Peyer's patch (tissue), 4 donors: ENCODE data around the gene IRF2BP2.

ENCODE experiments used
- POLR2A ChIP-seq, 2 donors: fragments of 450-650 bp; IDR thresholded peaks; one replicate each; pipeline ENCODE4 v1.5.1; 2017; ENCODE audit warnings: antibody characterized with exemption in 2 of 2, mild to moderate bottlenecking in 2 of 2, moderate library complexity in 2 of 2
- TF ChIP-seq, protein P1 (sequence below), 6 experiments: fragments of 450-650 bp in 4 of 6; fragments of 200-600 bp in 2 of 6; sonication (generic) in 1 of 6; IDR thresholded peaks; one replicate each; pipeline ENCODE4 v1.5.1; 2017 to 2019; ENCODE audit warnings: antibody characterized with exemption in 6 of 6, mild to moderate bottlenecking in 3 of 6, moderate library complexity in 1 of 6

DNA sequence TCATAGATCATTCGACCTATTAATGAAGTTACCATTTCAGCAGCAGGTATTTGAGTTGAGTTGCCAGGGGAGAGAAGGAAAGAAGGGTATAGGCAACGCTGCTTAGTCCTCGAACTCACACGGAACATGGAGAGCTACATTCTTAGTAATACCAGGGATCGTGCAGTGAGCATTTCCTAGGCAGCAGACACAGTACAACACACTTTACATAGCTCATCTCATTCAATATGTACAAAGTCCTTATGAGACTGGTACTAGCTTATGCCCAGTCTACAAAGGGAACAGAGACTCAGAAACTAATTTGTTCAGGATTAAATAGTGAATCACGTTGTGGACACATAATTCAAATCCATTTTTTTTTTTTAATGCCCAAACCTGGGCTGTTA is 25.6 kb downstream of the IRF2BP2 start:
- TF ChIP-seq POLR2A (IDR thresholded peaks at IDR 0.05), result no peak
- TF ChIP-seq, protein P1, sequence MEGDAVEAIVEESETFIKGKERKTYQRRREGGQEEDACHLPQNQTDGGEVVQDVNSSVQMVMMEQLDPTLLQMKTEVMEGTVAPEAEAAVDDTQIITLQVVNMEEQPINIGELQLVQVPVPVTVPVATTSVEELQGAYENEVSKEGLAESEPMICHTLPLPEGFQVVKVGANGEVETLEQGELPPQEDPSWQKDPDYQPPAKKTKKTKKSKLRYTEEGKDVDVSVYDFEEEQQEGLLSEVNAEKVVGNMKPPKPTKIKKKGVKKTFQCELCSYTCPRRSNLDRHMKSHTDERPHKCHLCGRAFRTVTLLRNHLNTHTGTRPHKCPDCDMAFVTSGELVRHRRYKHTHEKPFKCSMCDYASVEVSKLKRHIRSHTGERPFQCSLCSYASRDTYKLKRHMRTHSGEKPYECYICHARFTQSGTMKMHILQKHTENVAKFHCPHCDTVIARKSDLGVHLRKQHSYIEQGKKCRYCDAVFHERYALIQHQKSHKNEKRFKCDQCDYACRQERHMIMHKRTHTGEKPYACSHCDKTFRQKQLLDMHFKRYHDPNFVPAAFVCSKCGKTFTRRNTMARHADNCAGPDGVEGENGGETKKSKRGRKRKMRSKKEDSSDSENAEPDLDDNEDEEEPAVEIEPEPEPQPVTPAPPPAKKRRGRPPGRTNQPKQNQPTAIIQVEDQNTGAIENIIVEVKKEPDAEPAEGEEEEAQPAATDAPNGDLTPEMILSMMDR (IDR thresholded peaks at IDR 0.05), result no peak
